Esophagus muscularis mucosa (tissue), 4 donors: ENCODE results near the gene RAB11FIP4. TPM values are rescaled to one million over a fixed set of nuclear protein-coding genes. Genes with fewer than 3 reads are reported as not detected.

ENCODE experiments used
- DNase-seq: peaks from one replicate; pipeline ENCODE4 v3.0.0-alpha.2; 2017; ENCODE audit errors: extremely low spot score
- H3K27ac ChIP-seq, 4 donors: fragments of 200-600 bp; sonication (generic); replicated peaks in 1 of 4; 1 replicate in 3 of 4; 2 replicates in 1 of 4; pipeline ENCODE4 v1.5.1; 2016 to 2019; ENCODE audit warnings: mild to moderate bottlenecking in 1 of 4
- H3K27me3 ChIP-seq, 4 donors: fragments of 200-600 bp; sonication (generic); one replicate each; pipeline versions ENCODE4 v1.5.1 to v1.6.0; 2016 to 2019
- H3K36me3 ChIP-seq, 4 donors: fragments of 200-600 bp; sonication (generic); one replicate each; pipeline ENCODE4 v1.5.1; 2016 to 2019
- H3K4me1 ChIP-seq, 4 donors: fragments of 200-600 bp; sonication (generic); one replicate each; pipeline ENCODE4 v1.5.1; 2016 to 2019
- H3K4me3 ChIP-seq, 4 donors: fragments of 200-600 bp; sonication (generic); 1 replicate in 2 of 4; 2 replicates in 2 of 4; pipeline ENCODE4 v1.5.1; 2016 to 2019; ENCODE audit warnings: mild to moderate bottlenecking in 4 of 4, moderate library complexity in 1 of 4
- H3K9me3 ChIP-seq, 4 donors: fragments of 200-600 bp; sonication (generic); 1 replicate in 3 of 4; 2 replicates in 1 of 4; pipeline ENCODE4 v1.5.1; 2016 to 2019
- EP300 ChIP-seq: sonication (generic); formaldehyde crosslinking; IDR thresholded peaks from one replicate; pipeline ENCODE4 v1.6.1; 2017; ENCODE audit warnings: antibody characterized with exemption
- POLR2A ChIP-seq: fragments of 450-650 bp; IDR thresholded peaks from one replicate; pipeline ENCODE4 v1.6.1; 2017; ENCODE audit warnings: antibody characterized with exemption, moderate library complexity, mild to moderate bottlenecking, low read depth
- POLR2AphosphoS5 ChIP-seq, 2 donors: sonication (generic); formaldehyde crosslinking; IDR thresholded peaks; one replicate each; pipeline ENCODE4 v1.6.1; 2017; ENCODE audit warnings: antibody characterized with exemption in 2 of 2
- WGBS: methylation state at CpG from one replicate; pipeline ENCODE4 v1.1.5; 2018; 5-methylcytosine and 5-hydroxymethylcytosine counted together
- intact Hi-C: fragments of 100-400 bp; cut with DNase I; formaldehyde crosslinking; loops from one replicate; pipeline ENCODE4 v1.15.1; 2023
- total RNA-seq, 4 donors: library from RNA; depleted of rRNA; stranded (reverse); fragments of >200 nt; gene quantifications; one replicate each; pipeline versions ENCODE4 v1.1.0 to v1.2.1, GENCODE V29; 2016
- TF ChIP-seq, protein P1 (sequence below), 3 experiments: fragments of 200-600 bp in 2 of 3; fragments of 450-650 bp in 1 of 3; sonication (generic) in 2 of 3; IDR thresholded peaks; one replicate each; pipeline ENCODE4 v1.5.1; 2017 to 2019; ENCODE audit warnings: antibody characterized with exemption in 3 of 3, mild to moderate bottlenecking in 2 of 3, moderate library complexity in 1 of 3

The RAB11FIP4 gene
- total RNA-seq, 4 donors from 2014 or later, result 0.75 to 2.3 (median 1.7) TPM

DNA sequence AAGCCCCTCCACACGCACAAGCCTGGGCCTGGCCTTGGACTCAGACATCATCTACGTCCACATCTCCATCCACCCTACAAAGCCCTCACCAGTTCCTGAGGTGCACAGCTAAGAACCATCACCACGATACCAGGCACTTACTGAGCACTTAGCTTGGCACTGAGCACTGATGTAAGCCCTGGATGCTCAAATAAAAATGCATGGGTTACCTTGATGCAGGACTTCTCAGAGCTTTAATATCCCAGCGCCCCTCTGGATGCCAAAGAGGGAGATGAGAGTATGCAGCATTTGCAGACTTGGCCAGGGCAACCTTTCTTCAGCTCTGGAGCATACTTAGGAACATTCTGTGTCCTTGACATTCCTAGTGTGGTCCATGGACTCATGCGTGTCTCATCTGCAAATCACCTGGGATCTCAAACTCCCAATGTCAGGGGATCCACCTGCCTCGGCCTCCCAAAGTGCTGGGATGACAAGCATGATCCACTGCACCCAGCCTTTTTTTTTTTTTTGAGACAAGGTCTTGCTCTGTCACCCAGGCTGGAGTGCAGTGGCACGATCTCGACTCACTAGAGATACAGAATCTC, 69.8 kb downstream of the RAB11FIP4 start:
- no peaks in the 10 kb centered on the region for H3K36me3 ChIP-seq
- H3K4me3 ChIP-seq, result no peak overlapping the region
- no peaks in the 10 kb centered on the region for H3K9me3 ChIP-seq
- 92% methylated on average over 8 of the region's 8 CpGs for WGBS
- DNase-seq, result no peak
- H3K27me3 ChIP-seq, result peaks cover 0 to 9% (median 0%) of the 10 kb centered on the region in 4 donors
- intact Hi-C loops, result no loop called here
- no peak overlapping the region for H3K27ac ChIP-seq
- TF ChIP-seq, protein P1, sequence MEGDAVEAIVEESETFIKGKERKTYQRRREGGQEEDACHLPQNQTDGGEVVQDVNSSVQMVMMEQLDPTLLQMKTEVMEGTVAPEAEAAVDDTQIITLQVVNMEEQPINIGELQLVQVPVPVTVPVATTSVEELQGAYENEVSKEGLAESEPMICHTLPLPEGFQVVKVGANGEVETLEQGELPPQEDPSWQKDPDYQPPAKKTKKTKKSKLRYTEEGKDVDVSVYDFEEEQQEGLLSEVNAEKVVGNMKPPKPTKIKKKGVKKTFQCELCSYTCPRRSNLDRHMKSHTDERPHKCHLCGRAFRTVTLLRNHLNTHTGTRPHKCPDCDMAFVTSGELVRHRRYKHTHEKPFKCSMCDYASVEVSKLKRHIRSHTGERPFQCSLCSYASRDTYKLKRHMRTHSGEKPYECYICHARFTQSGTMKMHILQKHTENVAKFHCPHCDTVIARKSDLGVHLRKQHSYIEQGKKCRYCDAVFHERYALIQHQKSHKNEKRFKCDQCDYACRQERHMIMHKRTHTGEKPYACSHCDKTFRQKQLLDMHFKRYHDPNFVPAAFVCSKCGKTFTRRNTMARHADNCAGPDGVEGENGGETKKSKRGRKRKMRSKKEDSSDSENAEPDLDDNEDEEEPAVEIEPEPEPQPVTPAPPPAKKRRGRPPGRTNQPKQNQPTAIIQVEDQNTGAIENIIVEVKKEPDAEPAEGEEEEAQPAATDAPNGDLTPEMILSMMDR (IDR thresholded peaks at IDR 0.05), result no peak
- H3K4me1 ChIP-seq, result peaks cover 0 to 11% (median 7%) of the 10 kb centered on the region in 4 donors

DNA sequence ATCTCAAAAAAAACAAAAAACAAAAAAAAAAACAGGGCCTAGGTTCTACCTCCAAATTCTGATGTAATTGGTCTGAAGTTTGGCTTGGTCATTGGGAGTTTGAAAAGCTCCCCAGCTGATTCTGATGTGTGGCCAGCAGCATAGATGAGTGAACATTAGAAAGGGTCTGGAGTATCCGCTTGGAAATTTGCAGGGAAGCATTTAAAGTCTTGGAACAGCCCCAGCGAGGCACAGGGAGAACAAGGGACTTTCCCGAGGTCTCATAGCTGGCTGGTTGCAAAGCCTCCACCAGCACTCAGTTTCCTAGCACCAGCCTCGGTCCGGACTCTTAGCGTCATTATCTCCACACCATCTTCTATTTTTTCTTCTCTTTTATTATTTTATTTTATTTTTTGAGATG, 70.8 kb downstream of the RAB11FIP4 start:
- Histone ChIP-seq H3K4me1 (peaks cover 0 to 11% (median 7%) of the 10 kb centered on the region in 4 donors), H3K36me3 (no peaks in the 10 kb centered on the region), H3K4me3 (no peak overlapping the region), H3K27me3 (peaks cover 0 to 3% (median 0%) of the 10 kb centered on the region in 4 donors), H3K9me3 (no peaks in the 10 kb centered on the region), H3K27ac (no peak overlapping the region)
- intact Hi-C loops, result no loop called here
- 61% methylated on average over 6 of the region's 6 CpGs for WGBS
- no peak for DNase-seq
- no peak for TF ChIP-seq POLR2A
- TF ChIP-seq POLR2AphosphoS5 (IDR thresholded peaks at IDR 0.05), result no peak
- TF ChIP-seq, protein P1 (IDR thresholded peaks at IDR 0.05), result no peak
- no peak for TF ChIP-seq EP300

DNA sequence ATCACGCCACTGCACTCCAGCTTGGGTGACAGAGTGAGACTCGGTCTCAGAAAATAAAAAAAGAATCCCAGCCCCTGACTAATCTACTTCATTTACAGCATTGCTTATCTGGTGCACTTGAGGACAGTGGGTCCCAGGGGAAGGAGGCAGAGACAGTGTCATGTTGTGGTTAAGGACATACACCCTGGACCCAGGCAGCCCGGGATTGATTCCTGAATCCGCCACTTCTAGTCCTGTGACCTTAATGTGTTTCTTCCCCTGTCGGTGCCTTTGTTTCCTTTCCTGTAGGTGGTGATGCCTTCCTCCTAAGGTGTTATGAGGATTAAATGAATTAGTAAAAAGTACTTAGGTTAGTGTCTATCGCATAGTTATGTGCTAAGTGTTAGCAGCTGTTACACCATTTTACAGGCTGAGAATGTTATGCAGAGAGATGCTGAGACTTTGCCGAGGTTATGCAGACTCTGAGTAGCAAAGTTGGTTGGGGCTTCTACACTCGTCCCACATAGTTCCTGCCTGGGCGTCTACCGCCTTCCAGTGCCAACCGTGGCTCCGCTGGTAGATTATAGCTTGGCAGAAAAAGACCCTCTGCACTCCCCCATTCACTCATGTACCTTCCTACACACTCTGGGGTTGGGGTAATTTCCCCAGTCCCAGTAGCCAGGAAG, 74.8 kb downstream of the RAB11FIP4 start:
- Histone ChIP-seq H3K4me1 (peaks cover 0 to 8% (median 0%) of the 10 kb centered on the region in 4 donors), H3K27me3 (no peaks in the 10 kb centered on the region), H3K4me3 (no peak overlapping the region), H3K27ac (no peak overlapping the region), H3K9me3 (no peaks in the 10 kb centered on the region), H3K36me3 (no peaks in the 10 kb centered on the region)
- whole genome bisulfite sequencing, result 84% methylated on average over 12 of the region's 12 CpGs
- TF ChIP-seq POLR2A, result no peak
- no peak for TF ChIP-seq POLR2AphosphoS5 (IDR thresholded peaks at IDR 0.05)
- no peak for TF ChIP-seq EP300
- TF ChIP-seq, protein P1 (IDR thresholded peaks at IDR 0.05), result no peak
- DNase-seq, result no peak
- intact Hi-C loops, result no loop called here

DNA sequence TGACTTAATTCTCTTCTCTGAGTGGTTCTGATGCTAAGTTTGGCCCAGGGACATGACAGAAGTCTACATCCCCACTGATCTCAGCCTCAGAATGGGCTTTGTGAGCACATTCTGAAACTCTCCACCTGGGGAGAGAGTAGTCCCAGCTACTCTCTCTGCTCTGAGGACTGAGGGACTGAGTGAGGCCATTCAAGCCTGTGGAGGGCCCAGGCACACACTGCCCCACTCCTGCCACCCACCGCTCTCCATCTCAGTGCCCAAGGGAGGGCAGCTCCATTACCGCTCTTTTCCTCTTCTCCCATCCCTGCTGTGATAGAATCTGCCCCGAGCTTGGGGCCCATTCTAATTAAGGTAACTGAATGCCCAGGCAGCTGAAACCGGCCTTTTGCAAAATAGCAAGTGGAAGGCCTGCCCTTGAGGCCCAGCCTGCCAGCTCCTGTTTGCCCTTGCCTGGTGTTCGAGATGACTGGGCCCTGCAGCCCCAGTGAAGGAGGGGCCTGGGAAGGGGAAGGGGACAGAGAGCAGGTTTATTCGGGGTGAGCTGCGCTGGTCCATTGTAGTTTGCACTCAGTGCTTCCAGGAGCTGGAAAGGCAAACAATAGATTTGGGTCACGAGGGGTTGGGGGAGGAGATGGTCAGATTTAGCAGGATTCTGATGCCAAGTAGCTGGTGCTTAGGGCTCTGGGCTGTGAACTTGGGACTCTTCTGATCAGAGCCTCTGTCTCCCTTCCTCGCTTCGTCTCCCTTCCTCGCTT, 76.2 kb downstream of the RAB11FIP4 start:
- no peak overlapping the region for H3K27ac ChIP-seq
- no peaks in the 10 kb centered on the region for H3K9me3 ChIP-seq
- TF ChIP-seq EP300, result no peak
- TF ChIP-seq POLR2A, result no peak
- TF ChIP-seq, protein P1 (IDR thresholded peaks at IDR 0.05), result no peak
- no peak for TF ChIP-seq POLR2AphosphoS5 (IDR thresholded peaks at IDR 0.05)
- 76% methylated on average over 11 of the region's 11 CpGs for WGBS
- intact Hi-C loops, result no loop called here
- H3K4me3 ChIP-seq, result no peak overlapping the region
- no peak for DNase-seq
- peaks cover 0 to 8% (median 0%) of the 10 kb centered on the region in 4 donors for H3K4me1 ChIP-seq
- peaks cover 0 to 7% (median 0%) of the 10 kb centered on the region in 4 donors for H3K27me3 ChIP-seq
- no peaks in the 10 kb centered on the region for H3K36me3 ChIP-seq
